Measurements from ENCODE around the gene CXADR.
"Not testable (repeated sequence)": the region's sequence is repeated elsewhere in the genome, so short reads cannot be mapped to it uniquely, and the experiment has no call there.

Gene CXADR

GRCh38 chr21:17512253-17513213 is at the start of gene CXADR:
TSS of gene CXADR (plus strand) at chr21:17513043. CDS start at chr21:17513130, 87 bp downstream.
- DNase-seq (ENCODE audit: low read depth): no peak

DNA sequence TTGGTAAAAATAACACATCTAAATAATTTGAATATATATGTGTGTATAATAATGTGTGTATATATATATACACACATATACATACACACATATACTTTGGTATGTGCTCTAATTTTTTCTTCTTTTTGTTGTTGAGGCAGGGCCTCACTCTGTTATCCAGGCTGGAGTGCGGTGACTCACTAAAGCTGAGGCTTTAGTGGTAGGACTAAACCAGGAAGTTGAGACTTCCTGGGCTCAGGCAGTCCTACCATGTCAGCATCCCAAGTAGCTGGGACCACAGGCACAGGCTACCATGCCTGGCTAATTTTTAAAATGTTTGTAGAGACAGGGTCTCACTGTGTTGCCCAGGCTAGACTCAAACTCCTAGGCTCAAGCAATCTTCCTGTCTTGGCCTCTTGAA is 46.7 kb upstream of the CXADR start:
- DNase-seq (ENCODE audit: low read depth): no peak

- DNase-seq (ENCODE audit: low read depth): no peak
Measured at GRCh38 chr21:17467392-17467791, 45.5 kb upstream of the CXADR start.

- no peak for DNase-seq (ENCODE audit: low read depth)
Measured at GRCh38 chr21:17467829-17468228, 45.0 kb upstream of the CXADR start.

GRCh38 chr21:17468698-17469097 is 44.1 kb upstream of the CXADR start:
- DNase-seq (ENCODE audit: low read depth): no peak

DNA sequence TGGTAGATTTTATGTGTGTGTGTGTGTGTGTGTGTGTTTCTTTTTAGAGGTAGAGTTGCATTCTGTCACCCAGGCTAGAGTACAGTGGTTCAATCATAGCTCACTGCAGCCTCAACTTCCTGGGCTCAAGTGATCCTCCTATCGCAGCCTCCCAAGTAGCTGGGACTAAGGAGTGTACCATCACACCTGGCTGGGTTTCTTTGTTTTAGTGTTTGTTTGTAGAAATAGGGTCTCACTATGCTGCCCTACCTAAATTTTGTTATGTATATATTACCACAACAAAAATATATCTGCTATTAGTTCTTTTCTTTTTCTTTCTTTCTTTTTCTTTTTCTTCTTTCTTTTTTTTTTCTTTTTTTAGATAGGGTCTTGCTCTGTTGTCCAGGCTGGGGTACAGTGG is 43.1 kb upstream of the CXADR start:
- DNase-seq (ENCODE audit: low read depth): no peak

DNA sequence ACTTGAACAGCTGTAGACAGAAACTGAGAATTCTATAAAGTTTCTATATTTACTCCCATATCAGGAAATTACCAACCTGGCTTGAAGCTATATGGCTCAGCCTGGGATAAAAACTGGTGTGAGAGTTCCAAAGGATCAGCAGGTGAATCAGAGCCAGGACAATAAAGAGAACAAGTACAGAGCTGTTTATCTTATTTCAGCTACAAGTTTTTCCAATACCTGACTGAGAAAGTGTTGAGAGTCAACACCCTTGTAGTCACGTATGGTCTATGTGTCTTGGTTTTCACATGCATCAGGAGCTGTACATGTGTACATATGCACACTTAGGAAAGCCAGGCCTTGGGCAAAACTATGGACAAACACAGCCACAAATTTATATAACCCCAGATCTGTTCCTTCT is 40.7 kb upstream of the CXADR start:
- DNase-seq (ENCODE audit: low read depth): no peak

DNA sequence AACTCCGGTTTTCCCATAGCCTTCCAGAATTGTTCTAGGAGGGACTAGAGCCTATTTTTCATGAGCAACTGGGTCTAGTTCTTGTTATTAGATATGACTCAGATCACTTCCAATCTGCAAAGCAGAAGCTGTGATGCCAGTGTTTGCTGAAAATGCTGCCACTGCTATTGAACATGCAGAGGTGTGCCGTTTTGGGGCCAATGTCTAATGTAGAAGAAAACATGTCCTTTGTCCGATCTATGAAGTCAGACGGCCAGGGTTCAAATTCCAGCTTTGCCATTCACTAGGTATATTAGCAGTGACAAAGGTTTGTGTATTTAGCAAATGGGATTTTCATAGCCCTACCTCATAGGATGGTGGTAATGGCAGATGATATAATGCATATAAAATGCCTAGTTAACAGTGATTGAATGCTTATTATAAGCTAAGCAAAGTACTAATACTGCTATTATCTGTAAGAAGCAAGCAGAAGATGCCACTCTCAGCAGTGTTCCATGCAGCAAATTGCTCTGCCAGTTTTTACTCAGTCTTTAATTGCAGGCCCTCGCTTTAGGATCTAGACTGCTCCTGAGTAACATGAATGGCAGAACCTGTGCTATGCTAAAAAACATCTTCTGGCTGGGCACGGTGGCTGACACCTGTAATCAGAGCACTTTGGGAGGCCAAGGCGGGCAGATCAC is 40.1 kb upstream of the CXADR start:
- no peak for DNase-seq (ENCODE audit: low read depth)

GRCh38 chr21:17476006-17476405 is 36.8 kb upstream of the CXADR start:
- DNase-seq (ENCODE audit: low read depth): no peak

- not testable (repeated sequence) for DNase-seq (ENCODE audit: low read depth)
Measured at GRCh38 chr21:17478156-17478555, 34.7 kb upstream of the CXADR start.

- DNase-seq (ENCODE audit: low read depth): no peak
Measured at GRCh38 chr21:17479606-17480005, 33.2 kb upstream of the CXADR start.

DNA sequence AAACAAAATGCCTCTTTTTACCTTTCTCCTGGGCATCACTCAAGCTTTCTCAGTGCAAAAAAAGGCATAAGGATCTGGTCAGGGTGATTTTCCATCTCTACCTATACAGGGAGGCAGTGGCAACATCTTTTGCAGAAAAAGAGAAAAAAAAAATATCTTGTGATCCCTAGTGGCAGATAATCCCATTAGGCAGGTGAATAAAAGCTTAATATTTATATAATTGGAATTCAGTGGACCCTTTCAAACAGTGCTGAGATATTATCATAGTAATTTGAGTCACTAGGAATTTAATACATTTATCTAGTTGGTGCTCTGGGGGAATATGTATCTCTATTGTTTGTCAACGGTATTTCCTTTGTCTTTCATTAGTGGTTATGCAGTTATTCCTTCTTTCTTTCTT is 29.9 kb upstream of the CXADR start:
- DNase-seq (ENCODE audit: low read depth): no peak

GRCh38 chr21:17488620-17489019 is 24.2 kb upstream of the CXADR start:
- DNase-seq (ENCODE audit: low read depth): no peak

DNA sequence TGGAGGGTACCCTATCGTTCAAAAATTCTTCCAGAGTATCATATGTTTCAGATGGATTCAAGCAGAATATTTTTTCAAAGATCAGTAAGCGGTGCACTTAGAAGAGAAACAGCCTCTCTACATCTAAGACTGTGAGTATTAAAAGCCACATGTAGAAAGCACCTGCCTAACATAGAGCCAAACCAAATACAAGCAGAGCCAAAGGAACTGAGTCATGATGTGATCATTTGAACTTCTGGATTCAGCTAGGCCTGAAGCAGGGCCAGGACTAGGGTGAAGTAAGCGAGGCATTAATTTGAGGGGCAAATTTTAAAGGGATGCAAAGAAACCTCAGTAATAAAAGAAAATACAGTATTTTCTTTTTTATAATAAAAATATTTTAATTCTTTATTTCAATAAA is 23.3 kb upstream of the CXADR start:
- DNase-seq (ENCODE audit: low read depth): not testable (repeated sequence)

DNA sequence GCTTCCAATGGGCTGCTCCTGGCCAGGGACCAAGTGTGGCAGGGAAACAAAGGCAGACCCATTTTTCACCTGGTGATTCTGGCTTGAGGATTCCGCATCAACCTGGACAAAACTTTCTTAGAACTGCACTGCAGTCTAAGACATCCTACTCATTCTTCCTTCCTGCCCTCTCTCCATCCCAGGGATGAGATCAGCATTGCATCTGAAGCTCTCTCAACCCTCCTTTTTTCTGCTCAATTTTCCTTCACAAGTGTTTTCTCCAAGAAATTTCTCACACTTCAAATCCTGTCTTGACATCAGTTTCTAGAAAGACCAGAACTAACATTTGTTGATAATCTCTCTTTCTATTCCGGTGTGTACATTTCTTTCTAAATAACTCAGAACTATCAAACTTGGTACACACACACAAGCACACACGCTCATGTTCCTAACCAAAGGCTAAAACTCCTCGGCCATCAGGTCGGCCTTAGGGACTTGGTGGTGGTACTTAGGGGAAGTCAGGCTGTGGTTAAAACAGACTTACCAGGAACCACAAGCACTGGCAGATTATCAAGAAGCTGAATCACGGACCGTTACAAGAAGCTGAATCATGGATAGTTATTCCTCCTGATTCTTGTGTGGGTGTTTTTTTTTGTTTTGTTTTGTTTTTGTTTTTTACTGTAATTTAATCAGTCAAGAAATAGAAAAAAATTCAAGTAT is 21.0 kb upstream of the CXADR start:
- peak; percentile 93 for DNase-seq (ENCODE audit: low read depth)

- DNase-seq (ENCODE audit: low read depth): no peak
Measured at GRCh38 chr21:17492415-17493168, 20.3 kb upstream of the CXADR start.

DNA sequence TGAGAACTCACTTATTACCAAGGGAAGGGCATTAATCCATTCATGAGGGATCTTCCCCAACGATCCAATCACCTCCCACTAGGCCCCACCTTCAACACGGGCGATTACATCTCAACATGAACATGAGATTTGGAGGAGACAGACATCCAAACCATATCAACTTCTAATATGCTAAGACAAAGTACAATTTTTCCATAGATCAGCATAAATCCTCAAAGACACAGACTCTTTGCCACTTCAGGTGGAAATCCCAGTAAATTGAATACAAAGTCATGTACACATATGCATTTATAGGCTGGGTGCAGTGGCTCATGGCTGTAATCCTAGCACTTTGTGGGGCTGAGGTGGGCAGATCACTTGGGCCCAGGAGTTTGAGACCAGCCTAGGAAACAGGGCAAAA is 18.8 kb upstream of the CXADR start:
- no peak for DNase-seq (ENCODE audit: low read depth)

- peak; percentile 21 for DNase-seq (ENCODE audit: low read depth)
Measured at GRCh38 chr21:17495680-17496079, 17.2 kb upstream of the CXADR start.

GRCh38 chr21:17497316-17497715 is 15.5 kb upstream of the CXADR start:
- no peak for DNase-seq (ENCODE audit: low read depth)

- no peak for DNase-seq (ENCODE audit: low read depth)
Measured at GRCh38 chr21:17498586-17498985, 14.3 kb upstream of the CXADR start.

DNA sequence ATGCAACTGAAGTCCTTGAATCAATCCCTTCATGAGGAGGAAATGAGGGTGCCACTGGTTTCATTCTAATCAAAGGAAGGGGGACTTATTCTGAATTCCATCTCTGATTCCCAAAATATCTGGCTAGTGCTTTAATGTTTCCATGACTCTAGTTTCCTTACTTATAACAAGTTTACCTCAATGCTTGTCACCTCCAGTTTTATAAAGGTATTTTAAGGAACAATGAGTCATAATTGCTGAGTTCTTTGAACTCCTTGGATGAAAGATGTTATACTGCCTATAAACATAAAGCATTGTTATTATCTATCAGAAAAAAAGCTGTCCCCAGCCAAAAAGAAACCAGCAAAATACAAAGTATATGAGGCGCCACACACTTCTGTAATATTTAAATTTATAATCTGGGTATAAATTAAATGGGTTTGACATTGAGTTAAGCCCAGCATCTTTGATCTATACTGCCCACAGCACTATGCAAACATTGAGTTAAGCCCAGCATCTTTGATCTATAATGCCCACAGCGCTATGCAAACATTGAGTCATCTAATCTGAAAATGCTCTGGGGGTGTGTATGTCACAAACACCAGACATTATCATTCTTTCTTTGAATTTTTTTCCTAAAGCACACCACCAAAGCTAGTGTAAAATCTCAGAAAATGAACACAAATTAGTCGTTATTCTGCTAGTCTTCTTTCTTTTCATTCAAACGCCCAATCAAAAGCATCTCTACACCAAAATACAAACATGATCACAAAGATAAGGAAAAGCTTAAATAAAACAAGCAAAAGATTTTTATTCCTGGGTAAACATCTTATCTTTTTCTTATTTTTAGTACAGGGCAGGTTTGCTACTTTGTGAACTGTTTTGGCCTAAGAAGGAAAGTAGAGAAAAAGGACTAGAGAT is 11.5 kb upstream of the CXADR start:
- no peak for DNase-seq (ENCODE audit: low read depth)

Measured in fibroblast of gingiva (primary cell).